HS-5 (cell line): ENCODE measurements around the gene SPINK5.

Source experiments
- DNase-seq: peaks from one replicate; pipeline ENCODE4 v3.0.0-alpha.2; 2012; ENCODE audit warnings: low read depth

The SPINK5 gene

GRCh38 chr5:148094336-148094735, 30.6 kb downstream of the SPINK5 start:
- DNase-seq, result no peak

- DNase-seq, result no peak
These were observed 40.4 kb downstream of the SPINK5 start for GRCh38 chr5:148104226-148104625.

DNA sequence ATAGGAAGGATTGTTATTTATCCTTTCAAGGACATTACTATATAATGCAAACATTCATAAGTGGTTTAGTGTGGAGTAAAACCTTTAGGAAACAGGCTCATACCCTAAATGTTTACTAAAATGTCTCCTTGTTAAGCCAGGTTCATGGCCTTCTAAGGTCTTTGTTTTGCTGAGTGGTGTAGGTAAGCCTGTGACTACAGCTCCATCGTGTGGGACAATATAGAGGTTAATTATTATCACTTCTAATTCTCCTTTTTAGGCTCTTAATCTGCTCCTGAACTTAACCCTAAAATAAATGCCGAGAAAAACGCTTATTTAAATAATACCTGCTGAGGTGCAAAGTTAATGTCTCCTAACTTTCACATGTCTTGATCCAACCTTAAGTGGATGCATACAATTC, 43.8 kb downstream of the SPINK5 start:
- DNase-seq, result no peak

GRCh38 chr5:148113243-148113642, 49.5 kb downstream of the SPINK5 start:
- DNase-seq, result no peak

DNA sequence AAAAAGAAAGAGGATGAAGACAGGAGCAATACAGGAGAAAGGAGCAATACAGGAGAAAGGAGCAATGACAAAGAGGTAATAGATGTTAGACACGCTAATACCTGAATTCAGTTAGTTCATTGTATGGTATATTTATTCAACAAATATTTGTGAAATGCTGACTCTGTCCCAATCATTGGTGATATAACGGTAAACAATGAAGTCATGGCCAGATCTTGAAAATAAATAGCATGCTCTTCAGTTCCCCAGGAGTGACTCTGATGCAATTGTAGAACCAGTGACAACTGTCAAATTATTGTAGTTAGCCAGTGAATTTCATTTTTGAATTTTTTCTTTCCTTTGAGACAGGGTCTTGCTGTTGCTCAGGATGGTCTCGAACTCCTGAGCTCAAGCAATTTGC, 56.5 kb downstream of the SPINK5 start:
- no peak for DNase-seq

GRCh38 chr5:148125641-148126040, 61.9 kb downstream of the SPINK5 start:
- no peak for DNase-seq

- DNase-seq, result no peak
These were observed 71.6 kb downstream of the SPINK5 start for GRCh38 chr5:148135091-148136048.

DNA sequence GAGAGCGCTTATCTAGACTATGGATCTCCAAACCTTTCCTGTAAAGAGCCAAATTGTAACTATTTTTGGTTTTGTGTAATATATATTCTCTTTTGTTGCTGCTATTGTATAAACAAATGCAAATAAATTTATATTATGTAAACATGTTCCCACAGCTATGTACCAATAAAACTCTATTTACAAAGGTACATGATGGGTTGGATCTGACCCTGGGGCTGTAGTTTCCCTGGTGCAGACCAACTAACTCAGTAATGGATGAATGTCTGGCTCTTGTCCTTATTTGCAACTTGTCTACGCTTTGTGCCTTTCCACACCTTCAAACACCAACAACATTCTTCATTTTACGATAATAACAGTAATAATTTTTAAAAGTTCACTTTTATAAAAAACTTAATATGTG, 77.1 kb downstream of the SPINK5 start:
- no peak for DNase-seq

DNA sequence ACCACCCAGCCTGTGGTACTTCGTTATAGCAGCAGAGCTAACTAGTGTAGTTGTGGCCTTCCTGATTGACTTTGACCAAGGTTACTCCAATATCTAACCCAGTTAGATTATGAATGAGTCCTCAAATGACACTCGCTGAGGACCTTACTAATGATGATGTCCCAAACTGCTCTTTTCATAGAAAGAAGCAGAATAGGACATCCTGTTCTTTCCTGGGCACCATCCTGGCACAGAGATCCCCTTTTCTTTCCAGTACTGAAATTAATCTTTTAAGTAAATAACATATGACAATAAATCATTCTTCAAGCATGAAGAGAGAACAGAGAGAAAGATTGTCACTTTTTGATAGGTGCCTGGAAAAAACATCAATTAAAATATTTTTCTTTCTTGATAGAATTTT, 77.9 kb downstream of the SPINK5 start:
- no peak for DNase-seq

DNA sequence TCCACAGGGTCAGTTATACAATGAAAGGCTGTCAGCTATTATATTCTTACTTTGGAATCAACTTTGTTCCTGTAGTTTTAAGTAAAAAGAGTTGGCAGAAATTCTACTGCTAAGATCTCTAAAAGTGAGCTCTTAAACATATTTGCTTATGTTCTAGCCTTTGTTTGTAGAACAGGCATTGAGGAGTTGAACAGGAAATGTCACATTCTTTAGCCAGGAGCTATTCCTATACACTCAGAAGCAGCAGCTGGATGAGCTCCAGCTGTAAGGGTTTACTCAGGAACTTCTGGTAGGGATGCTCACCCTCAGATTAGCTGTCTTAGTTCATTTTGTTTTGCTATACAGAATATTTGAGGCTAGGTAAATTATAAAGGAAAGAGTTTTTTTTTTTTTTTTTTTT, 82.1 kb downstream of the SPINK5 start:
- peak; percentile 33 for DNase-seq

DNA sequence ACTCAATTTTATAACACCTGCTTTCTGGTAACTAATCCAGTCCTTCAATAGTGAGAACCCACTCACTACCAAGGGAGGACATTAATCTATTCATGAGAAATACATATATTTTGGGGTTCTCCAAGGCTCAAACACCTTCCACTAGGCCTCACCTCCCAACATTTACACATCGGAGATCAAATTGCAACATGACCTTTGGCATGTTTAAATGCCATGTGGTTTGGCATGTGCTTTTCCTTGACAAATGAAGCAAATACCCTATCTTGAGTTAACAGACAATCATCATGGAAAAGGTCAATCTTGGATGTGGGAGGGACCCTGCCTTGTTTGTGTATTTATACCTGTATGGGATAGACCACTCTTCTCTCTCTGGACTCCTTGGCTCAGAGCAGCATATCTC, 82.7 kb downstream of the SPINK5 start:
- no peak for DNase-seq

GRCh38 chr5:148147415-148147814, 83.6 kb downstream of the SPINK5 start:
- no peak for DNase-seq

DNA sequence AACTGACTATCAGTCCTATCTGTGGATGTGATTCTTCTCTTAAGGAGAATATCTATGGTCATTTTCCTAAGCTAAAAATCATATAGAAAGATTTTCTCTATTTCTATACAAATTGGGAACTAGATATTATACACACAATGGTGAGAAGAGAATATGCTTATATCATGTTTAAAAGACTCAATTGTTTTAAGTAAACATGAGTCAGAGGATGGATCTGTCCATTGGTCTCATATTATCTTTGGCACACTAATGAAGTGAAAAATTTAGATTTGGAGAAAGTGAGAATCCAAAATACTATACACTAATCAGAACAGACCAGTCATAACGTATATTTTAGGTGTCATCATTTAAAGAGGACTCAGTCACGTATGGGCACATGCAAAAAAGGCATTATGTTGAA, 88.1 kb downstream of the SPINK5 start:
- DNase-seq, result no peak

DNA sequence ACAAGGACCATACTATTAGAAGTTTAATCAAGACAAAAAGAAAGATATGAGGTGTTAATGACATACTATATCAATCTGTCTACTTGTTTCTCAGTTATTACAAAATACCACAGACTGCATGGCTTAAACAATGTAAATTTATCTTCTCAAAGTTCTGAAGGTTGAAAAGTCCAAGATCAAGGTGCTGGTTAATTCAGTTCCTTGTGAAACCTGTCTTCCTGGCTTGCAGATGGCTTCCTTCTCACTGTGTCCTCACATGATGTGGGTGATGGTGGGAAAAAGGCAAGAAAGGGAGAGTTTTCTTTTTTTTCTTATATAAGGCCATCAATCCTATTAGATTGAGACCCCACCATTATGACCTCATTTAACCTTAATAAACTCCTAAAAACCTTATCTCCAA, 89.0 kb downstream of the SPINK5 start:
- DNase-seq, result no peak

DNA sequence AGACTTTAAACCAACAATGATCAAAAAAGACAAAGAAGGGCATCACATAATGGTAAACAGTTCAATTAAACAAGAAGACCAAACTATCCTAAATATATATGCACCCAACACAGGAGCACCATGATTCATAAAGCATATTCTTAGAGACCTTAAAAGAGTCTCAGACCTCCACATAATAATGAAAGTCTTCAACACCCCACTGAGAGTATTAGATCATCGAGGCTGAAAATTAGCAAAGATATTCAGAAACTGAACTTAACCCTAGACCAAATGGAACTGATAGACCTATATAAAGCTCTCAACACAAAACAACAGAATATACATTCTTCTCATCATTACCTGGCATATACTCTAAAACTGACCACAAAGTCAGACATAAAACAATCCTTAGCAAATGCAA, 92.8 kb downstream of the SPINK5 start:
- no peak for DNase-seq

DNA sequence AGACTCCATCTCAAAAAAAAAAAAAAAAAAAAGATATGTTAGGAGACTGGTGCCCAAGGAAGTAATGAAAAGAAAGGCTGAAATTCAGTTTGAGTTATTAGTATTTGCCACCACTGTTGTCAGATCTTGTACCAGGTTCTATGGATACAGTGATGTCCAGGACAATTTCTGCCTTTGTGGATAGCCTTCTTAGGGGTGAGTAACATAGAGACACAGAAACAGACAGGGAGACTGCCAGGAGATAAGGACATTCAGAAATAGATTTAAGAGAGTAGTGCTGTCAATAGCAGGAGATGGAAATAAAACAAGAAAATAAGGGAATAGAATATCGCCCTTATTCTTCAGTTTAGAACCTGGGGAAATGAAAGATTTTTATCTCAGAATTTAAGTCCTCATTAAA, 98.3 kb downstream of the SPINK5 start:
- DNase-seq, result no peak

DNA sequence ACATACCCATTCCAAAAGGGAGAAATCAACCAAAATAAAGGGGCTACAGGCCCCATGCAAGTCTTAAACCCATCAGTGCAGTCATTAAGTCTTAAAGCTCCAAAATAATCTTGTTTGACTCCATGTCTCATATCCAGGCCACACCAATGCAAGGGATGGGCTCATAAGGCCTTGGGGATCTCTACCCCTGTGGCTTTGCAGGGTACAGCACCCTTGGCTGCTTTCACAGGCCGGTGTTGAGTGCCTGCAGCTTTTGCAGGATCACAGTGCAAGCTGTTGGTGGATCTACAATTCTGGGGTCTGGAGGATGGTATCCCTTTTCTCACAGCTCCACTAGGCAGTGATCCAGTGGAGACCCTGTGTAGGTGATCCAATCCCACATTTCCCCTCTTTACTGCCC, 99.6 kb downstream of the SPINK5 start:
- no peak for DNase-seq

DNA sequence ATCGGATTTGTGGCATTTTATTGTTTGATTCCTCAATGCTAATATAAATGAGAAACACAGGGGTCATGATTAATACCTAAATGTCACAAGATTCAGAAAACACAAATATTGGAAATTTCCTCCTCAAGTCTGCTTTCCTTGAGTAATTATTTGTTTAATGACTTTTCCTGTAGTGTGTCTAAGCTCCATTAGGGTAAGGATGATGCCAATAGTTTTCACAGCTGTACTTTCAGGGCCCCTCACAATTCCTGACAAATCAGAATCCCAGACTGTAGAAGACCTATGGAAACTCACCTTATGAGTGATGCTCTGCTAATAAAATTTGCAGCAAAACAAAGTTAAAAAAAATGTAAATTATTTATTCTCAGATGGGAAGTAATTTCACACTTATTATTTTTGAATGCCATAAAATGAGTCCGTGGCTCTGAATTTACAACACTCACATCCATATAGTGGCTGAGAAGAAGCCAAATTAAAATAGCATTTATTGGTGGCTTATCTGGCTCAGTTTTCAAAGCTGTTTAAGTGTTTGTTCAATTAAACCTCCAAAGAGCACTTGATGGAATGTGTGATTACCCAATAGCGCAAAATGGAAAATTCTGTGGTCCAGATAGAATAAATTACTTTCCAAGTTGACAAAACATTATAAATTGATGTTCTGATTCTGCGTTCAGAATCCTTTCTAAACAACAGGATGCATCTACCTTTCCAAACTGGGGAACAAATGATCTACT, 102.9 kb downstream of the SPINK5 start:
- DNase-seq, result no peak

DNA sequence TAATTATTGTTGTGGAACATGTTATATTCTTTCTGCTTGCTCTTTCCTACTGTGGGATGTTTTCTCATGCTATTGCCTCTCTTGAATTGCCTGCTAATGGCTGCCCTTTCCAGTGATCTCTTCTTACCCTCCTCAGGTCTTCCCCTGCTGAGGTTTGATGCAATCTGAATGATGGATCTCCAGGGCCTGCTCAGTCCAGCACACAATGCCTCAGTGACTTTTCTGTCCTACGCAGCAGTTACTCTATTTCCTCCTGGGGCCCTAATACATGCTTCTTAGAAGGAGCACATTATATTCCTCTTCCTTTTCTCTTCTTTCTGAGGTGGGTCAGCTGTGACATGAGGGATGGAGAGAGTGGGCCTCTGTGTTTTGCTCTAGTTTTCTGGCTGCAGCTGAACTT, 104.5 kb downstream of the SPINK5 start, which contains the start of gene SPINK14:
Gene SPINK14, plus strand, starts transcription at position 301 of the 400 bp plus-strand sequence. CDS start 1,187 bp downstream, outside the sequence.
- no peak for DNase-seq

GRCh38 chr5:148172377-148172776, 108.6 kb downstream of the SPINK5 start:
- no peak for DNase-seq

DNA sequence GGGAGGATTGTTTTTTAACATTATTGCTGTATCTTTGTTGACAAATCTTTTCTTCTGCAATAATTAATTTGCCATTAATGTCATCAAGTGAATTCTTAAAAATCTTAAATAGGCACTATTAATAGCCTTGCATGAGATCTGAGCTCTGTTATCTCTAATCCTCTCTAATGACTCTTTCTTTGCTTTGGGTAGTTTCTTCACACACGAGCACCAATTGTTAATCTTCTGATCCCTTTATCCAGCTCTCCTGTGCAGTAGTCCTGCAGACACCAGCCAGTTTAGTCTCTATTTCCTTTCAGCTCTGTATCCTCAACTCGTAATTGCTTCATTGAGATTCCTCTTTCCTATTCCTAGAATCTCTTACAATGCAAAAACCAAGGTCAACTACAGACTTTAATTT, 112.7 kb downstream of the SPINK5 start:
- no peak for DNase-seq

DNA sequence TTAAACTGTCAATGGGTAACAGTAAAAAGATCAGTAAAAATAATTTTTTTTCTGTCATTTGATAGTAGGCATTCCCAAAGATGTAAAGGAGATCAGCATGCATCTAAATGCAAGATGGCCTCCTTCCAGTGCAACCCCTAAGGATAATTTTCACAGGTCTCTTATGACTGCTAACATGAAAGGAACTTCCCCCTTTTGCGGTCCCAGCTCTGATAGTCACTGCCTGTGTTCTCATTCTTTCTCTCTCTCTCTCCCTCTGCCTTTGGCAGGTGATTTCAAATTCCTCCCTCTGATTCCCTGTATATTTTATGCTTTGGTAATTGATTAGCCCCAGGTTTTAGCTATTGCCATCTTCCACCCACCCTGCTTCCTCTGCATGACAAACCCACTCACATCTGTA, 113.4 kb downstream of the SPINK5 start:
- no peak for DNase-seq

DNA sequence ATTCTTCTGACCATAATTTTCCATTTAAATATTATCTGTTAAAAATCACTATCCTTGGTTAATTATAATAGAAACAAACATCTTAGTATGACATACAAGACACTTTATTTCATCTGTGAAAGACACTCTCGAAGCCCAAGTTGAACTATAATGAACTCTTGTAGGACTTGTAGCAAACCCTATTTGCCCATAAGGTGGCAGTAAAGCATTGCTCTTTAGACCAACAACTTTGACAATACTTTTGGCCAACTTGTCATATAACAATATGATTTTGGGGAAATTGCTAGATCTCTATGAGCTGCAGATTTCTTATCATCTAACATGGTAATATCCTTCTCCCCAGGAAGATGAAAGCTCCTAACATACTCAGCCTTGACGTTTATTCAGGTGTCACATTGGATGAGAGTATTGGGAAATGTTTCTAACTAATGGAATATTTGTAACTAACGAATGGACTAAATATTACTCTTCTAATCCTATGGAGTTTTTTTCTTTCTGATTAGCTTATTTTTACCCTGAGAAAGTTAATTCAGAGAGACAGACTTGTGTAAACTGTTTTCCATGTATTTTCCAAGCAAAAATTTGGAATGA, 115.5 kb downstream of the SPINK5 start:
- peak; percentile 43 for DNase-seq
